22Rv1 (cell line): ENCODE data around the gene DYNLT5.
"Not testable (repeated sequence)": the region's sequence is repeated elsewhere in the genome, so short reads cannot be mapped to it uniquely, and the experiment has no call there.

Experiments used
- H3K27ac ChIP-seq: fragments of 450-650 bp; 2 replicates; pipeline ENCODE4 v1.5.1; 2017
- CTCF ChIP-seq: fragments of 450-650 bp; IDR thresholded peaks from 2 replicates; pipeline ENCODE4 v1.5.1; 2017; ENCODE audit warnings: mild to moderate bottlenecking
- ZFX ChIP-seq: fragments of 450-650 bp; IDR thresholded peaks from 2 replicates; pipeline ENCODE4 v1.6.1; 2017; ENCODE audit warnings: antibody characterized with exemption, borderline replicate concordance

Gene DYNLT5

DNA sequence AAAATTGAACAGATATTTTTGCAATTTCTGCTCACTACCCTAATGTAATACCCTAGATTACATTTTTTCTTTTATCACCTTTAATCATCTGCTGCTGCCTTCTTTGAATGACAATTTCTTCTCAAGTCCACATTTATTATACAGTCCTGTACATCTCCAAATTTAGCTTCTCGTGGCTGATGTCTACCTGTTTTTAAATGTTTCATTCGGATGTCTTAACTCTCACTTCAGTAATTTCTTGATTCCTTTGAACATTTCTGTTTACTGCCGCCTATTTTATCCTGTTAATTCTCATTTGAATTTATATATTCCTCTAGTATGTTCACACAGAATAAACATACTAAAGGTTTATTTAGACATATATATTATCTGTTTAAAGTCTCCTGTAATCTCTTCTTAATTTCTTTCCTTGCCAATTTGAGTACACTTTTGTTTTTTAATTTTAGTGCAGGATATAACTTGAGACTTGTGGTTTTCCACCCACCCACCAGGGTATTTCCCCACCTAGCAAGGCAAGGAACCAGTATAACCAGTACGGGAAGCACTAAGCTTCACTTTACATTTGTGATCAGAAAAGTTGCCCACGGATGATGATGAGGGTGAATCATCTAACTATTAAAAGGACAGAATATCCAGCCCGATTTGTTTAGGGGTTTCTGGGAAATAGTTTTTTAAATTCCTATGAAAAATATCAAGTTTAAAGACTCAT is 36.1 kb downstream of the DYNLT5 start:
- H3K27ac ChIP-seq = no peak overlapping the region
- no peak for TF ChIP-seq ZFX
- no peak for TF ChIP-seq CTCF

- TF ChIP-seq CTCF = no peak
- TF ChIP-seq ZFX = no peak
- H3K27ac ChIP-seq = no peak overlapping the region
These were observed 39.7 kb downstream of the DYNLT5 start for GRCh38 chr1:66791621-66792610.

- H3K27ac ChIP-seq = not testable (repeated sequence)
These were observed 43.6 kb downstream of the DYNLT5 start for GRCh38 chr1:66795839-66796238.

GRCh38 chr1:66809245-66809644 is 57.0 kb downstream of the DYNLT5 start:
- TF ChIP-seq ZFX (no peak), CTCF (no peak)
- no peak overlapping the region for H3K27ac ChIP-seq

DNA sequence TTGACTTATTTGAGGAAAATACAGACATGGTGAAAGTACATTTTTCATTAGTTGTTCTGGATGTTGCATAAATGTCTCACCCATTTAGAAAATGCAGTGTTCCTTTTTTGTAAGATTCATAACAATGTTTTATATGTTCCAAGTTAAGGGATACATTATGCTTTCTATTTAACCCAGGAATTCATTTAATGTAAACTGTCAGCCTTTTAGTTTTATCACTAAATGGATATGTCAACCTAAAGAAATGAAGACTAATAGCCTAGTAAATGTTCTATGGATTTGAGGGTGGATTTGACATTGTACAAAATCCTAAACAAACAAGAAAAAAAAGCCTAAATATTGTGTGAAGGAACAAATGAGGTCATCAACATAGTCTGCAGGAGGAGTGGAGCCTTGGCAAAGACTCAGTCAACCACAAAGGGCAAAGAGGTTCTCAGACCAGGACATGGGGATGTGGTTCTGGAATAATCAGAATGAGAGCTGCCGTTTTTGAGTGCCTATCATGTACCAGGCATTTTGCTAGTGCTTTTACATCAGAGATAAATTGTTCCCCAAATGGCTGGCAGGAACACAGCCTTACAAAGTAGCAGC is 57.6 kb downstream of the DYNLT5 start:
- no peak for TF ChIP-seq ZFX
- no peak for TF ChIP-seq CTCF
- H3K27ac ChIP-seq = no peak overlapping the region

- no peak for TF ChIP-seq CTCF
- no peak for TF ChIP-seq ZFX
- H3K27ac ChIP-seq = no peak overlapping the region
These were observed 72.5 kb downstream of the DYNLT5 start for GRCh38 chr1:66824771-66825170.
